Gastroesophageal sphincter (tissue), 4 donors: ENCODE data around the gene TMEM239. TPM values are rescaled to one million over a fixed set of nuclear protein-coding genes. Genes with fewer than 3 reads are reported as not detected.

Source experiments
- ATAC-seq: fragments of 150-250 bp; one replicate; pipeline ENCODE4 v1.9.1; 2016; ENCODE audit warnings: mild to moderate bottlenecking, moderate library complexity
- H3K27ac ChIP-seq, 4 donors: fragments of 200-600 bp; sonication (generic) in 3 of 4; 1 replicate in 3 of 4; 2 replicates in 1 of 4; pipeline ENCODE4 v1.5.1; 2016 to 2019
- H3K27me3 ChIP-seq: fragments of 200-600 bp; sonication (generic); one replicate; pipeline ENCODE4 v1.5.1; 2019
- H3K36me3 ChIP-seq, 2 donors: fragments of 200-600 bp; sonication (generic); one replicate each; pipeline ENCODE4 v1.5.1; 2019; ENCODE audit warnings: control low read depth in 1 of 2
- H3K4me1 ChIP-seq, 3 donors: fragments of 200-600 bp; sonication (generic); 1 replicate in 2 of 3; 2 replicates in 1 of 3; pipeline ENCODE4 v1.5.1; 2016 to 2019; ENCODE audit warnings: control low read depth in 2 of 3
- H3K4me3 ChIP-seq, 2 donors: fragments of 200-600 bp; sonication (generic); one replicate each; pipeline ENCODE4 v1.5.1; 2019; ENCODE audit warnings: mild to moderate bottlenecking in 1 of 2, moderate library complexity in 1 of 2
- H3K9me3 ChIP-seq, 3 donors: fragments of 200-600 bp; sonication (generic); one replicate each; pipeline ENCODE4 v1.5.1; 2017 to 2019; ENCODE audit warnings: control low read depth in 2 of 3
- CTCF ChIP-seq, 4 experiments: fragments of 200-600 bp in 2 of 4; fragments of 450-650 bp in 2 of 4; sonication (generic) in 1 of 4; IDR thresholded peaks; one replicate each; pipeline ENCODE4 v1.5.1; 2017 to 2019; ENCODE audit warnings: antibody characterized with exemption in 4 of 4, mild to moderate bottlenecking in 2 of 4, moderate library complexity in 2 of 4
- EP300 ChIP-seq: sonication (generic); formaldehyde crosslinking; IDR thresholded peaks from one replicate; pipeline ENCODE4 v1.6.1; 2017; ENCODE audit warnings: antibody characterized with exemption, mild to moderate bottlenecking
- POLR2A ChIP-seq, 2 donors: fragments of 450-650 bp; IDR thresholded peaks; one replicate each; pipeline ENCODE4 v1.6.1; 2017; ENCODE audit warnings: antibody characterized with exemption in 2 of 2, mild to moderate bottlenecking in 2 of 2, moderate library complexity in 1 of 2
- POLR2AphosphoS5 ChIP-seq: sonication (generic); formaldehyde crosslinking; IDR thresholded peaks from one replicate; pipeline ENCODE4 v1.6.1; 2017; ENCODE audit warnings: antibody characterized with exemption
- WGBS, 2 donors: methylation state at CpG; one replicate each; pipeline ENCODE4 v1.1.5; 2018; ENCODE audit warnings: low coverage in 1 of 2; 5-methylcytosine and 5-hydroxymethylcytosine counted together
- total RNA-seq, 4 donors: library from RNA; depleted of rRNA; stranded (reverse); fragments of >200 nt; gene quantifications; one replicate each; pipeline ENCODE4 v1.1.0, GENCODE V29; 2016

Gene TMEM239
- total RNA-seq, 4 donors from 2014 or later, result 0.15 TPM; not detected in 3

GRCh38 chr20:2865101-2865500 is 48.9 kb downstream of the TMEM239 start:
- Histone ChIP-seq H3K4me3 (no peak overlapping the region), H3K27ac (no peak overlapping the region), H3K36me3 (peaks cover 0 to 70% of the 10 kb centered on the region in 2 donors), H3K9me3 (no peaks in the 10 kb centered on the region), H3K4me1 (no peaks in the 10 kb centered on the region), H3K27me3 (no peaks in the 10 kb centered on the region)
- ATAC-seq, result no peak
- no peak for TF ChIP-seq CTCF (IDR thresholded peaks at IDR 0.05)
- TF ChIP-seq POLR2AphosphoS5, result no peak
- TF ChIP-seq POLR2A (IDR thresholded peaks at IDR 0.05), result no peak
- no peak for TF ChIP-seq EP300
- 100% methylated on average over 3 of the region's 10 CpGs; no CpG with 5 or more reads in 1 of the 2 donors for WGBS, 2 donors

GRCh38 chr20:2865630-2866029 is 49.5 kb downstream of the TMEM239 start:
- no peak for ATAC-seq
- no peak for TF ChIP-seq POLR2A (IDR thresholded peaks at IDR 0.05)
- TF ChIP-seq CTCF (IDR thresholded peaks at IDR 0.05), result no peak
- no peak for TF ChIP-seq POLR2AphosphoS5
- TF ChIP-seq EP300, result no peak
- WGBS, 2 donors, result 83 to 92% methylated on average over 2 to 3 of the region's 3 CpGs
- H3K36me3 ChIP-seq, result peaks cover 0 to 65% of the 10 kb centered on the region in 2 donors
- H3K9me3 ChIP-seq, result no peaks in the 10 kb centered on the region
- peaks cover 0 to 4% (median 0%) of the 10 kb centered on the region in 3 donors for H3K4me1 ChIP-seq
- no peak overlapping the region for H3K27ac ChIP-seq
- no peak overlapping the region for H3K4me3 ChIP-seq
- H3K27me3 ChIP-seq, result no peaks in the 10 kb centered on the region

GRCh38 chr20:2866236-2866635 is 50.1 kb downstream of the TMEM239 start:
- Histone ChIP-seq H3K9me3 (no peaks in the 10 kb centered on the region), H3K36me3 (peaks cover 0 to 58% of the 10 kb centered on the region in 2 donors), H3K4me1 (peaks cover 0 to 10% (median 3%) of the 10 kb centered on the region in 3 donors), H3K4me3 (no peak overlapping the region), H3K27ac (no peak overlapping the region), H3K27me3 (no peaks in the 10 kb centered on the region)
- 80 to 94% methylated on average over 1 to 3 of the region's 11 CpGs for WGBS, 2 donors
- no peak for ATAC-seq
- TF ChIP-seq POLR2AphosphoS5 (no peak), POLR2A (IDR thresholded peaks at IDR 0.05) (no peak), EP300 (no peak), CTCF (IDR thresholded peaks at IDR 0.05) (no peak)

GRCh38 chr20:2867081-2867864 is 51.1 kb downstream of the TMEM239 start:
- TF ChIP-seq POLR2AphosphoS5, result no peak
- WGBS, 2 donors, result 70 to 77% methylated on average over 8 of the region's 12 CpGs

More at GRCh38 chr20:2867081-2867864, 51.1 kb downstream of the TMEM239 start:
- H3K27me3 ChIP-seq, result peaks cover 7% of the 10 kb centered on the region
- no peaks in the 10 kb centered on the region for H3K9me3 ChIP-seq
- peaks cover 0 to 20% (median 11%) of the 10 kb centered on the region in 3 donors for H3K4me1 ChIP-seq
- no peak for ATAC-seq
- peaks cover 0 to 48% of the 10 kb centered on the region in 2 donors for H3K36me3 ChIP-seq
- no peak overlapping the region for H3K27ac ChIP-seq
- H3K4me3 ChIP-seq, result no peak overlapping the region

Other genes with a start within 250 kb of the TMEM239 start
- gene NOP56, start 163.7 kb upstream of the TMEM239 start, total RNA-seq, result 100 to 1,000 TPM in 1 of 4 donors, 10 to 100 TPM in 3; 44.8 to 108 (median 54.6) TPM
- gene IDH3B, start 152.1 kb upstream of the TMEM239 start, total RNA-seq, result 100 to 1,000 TPM; 103 to 158 (median 116) TPM
- 10 to 100 TPM; 14.5 to 36.6 (median 19.6) TPM for gene EBF4, start 123.6 kb upstream of the TMEM239 start, total RNA-seq
- gene CPXM1, start 15.7 kb upstream of the TMEM239 start, total RNA-seq, result 1 to 10 TPM in 3 of 4 donors, not detected in 1; 1.9 to 7.1 (median 2.3) TPM
- not detected for gene C20orf141, start 1.4 kb upstream of the TMEM239 start, total RNA-seq
- gene PCED1A, start 24.3 kb downstream of the TMEM239 start, total RNA-seq, result 10 to 100 TPM; 13.8 to 23.2 (median 16.7) TPM
- 10 to 100 TPM; 22.1 to 44.0 (median 30.7) TPM for gene VPS16, start 24.4 kb downstream of the TMEM239 start, total RNA-seq
- gene PTPRA, start 57.1 kb downstream of the TMEM239 start, total RNA-seq, result 10 to 100 TPM; 54.1 to 85.4 (median 67.0) TPM
- gene GNRH2, start 227.3 kb downstream of the TMEM239 start, total RNA-seq, result under 1 TPM in 1 of 4 donors, not detected in 3; 0.54 TPM
- 10 to 100 TPM; 67.3 to 80.8 (median 72.7) TPM for gene MRPS26, start 229.7 kb downstream of the TMEM239 start, total RNA-seq